Left kidney (tissue), 8 donors: ENCODE results near the gene KLF1. TPM values are rescaled to one million over a fixed set of nuclear protein-coding genes. Genes with fewer than 3 reads are reported as not detected.
"Not testable (repeated sequence)": the region's sequence is repeated elsewhere in the genome, so short reads cannot be mapped to it uniquely, and the experiment has no call there.

Experiments used
- DNase-seq: peaks from one replicate; pipeline ENCODE4 v3.0.0-alpha.2; 2013
- long read RNA-seq, 8 donors: transcript quantifications; one replicate each; lab custom pipeline, GENCODE V29; 2026
- polyA plus RNA-seq: library from polyadenylated mRNA; unstranded; fragments of 120-200 nt; gene quantifications from one replicate; pipeline ENCODE4 v1.2.1, GENCODE V29; 2013; ENCODE audit not compliant: insufficient read length

The KLF1 gene
- 0.17 TPM for polyA plus RNA-seq
- long read RNA-seq, donor 1 = 0 reads
- long read RNA-seq, donor 2 = 0 reads
- long read RNA-seq, donor 3 = 0 reads
- long read RNA-seq, donor 4 = 0 reads
- long read RNA-seq, donor 5 = 0 reads
- long read RNA-seq, donor 6 = 0 reads
- long read RNA-seq, donor 7 = 0 reads
- long read RNA-seq, donor 8 = 0 reads

GRCh38 chr19:12886969-12887747 is at the start of gene KLF1:
Gene KLF1 (minus strand): TSS chr19:12887201. CDS start chr19:12887140, 61 bp downstream.
- no peak for DNase-seq

DNA sequence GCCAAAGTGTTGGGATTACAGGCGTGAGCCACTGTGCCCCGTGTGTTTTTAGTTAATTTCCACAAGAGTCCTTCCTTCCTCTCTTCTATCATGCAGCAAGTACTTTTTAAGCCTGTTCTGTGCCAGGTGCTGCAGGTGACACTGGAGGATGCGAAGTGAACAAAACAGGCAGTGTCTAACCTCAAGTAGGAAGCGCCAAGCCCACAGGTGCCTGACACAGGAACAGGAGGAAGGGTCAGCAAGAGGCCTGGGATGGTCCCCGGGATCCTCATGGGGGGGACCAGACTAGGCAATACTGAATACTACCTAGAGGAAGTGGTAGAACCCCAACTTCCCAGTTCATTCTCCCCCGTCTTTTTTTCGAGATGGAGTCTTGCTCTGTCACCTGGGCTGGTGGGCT is 49.6 kb upstream of the KLF1 start:
- DNase-seq = no peak

DNA sequence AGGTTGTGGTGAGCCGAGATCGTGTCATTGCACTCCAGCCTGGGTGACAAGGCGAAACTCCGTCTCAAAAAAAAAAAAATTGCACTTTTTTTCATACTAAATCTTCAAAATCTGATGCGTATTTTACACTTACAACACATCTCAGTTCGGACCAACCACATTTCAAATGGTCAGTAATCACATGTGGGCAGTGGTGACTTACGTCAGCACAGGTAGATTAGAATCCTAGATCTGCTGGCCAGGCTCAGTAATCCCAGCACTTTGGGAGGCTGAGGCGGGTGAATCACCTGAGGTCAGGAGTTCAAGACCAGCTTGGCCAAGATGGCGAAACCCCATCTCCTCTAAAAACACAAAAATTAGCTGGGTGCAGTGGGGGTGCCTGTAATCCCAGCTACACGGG is 48.1 kb upstream of the KLF1 start:
- DNase-seq = no peak

DNA sequence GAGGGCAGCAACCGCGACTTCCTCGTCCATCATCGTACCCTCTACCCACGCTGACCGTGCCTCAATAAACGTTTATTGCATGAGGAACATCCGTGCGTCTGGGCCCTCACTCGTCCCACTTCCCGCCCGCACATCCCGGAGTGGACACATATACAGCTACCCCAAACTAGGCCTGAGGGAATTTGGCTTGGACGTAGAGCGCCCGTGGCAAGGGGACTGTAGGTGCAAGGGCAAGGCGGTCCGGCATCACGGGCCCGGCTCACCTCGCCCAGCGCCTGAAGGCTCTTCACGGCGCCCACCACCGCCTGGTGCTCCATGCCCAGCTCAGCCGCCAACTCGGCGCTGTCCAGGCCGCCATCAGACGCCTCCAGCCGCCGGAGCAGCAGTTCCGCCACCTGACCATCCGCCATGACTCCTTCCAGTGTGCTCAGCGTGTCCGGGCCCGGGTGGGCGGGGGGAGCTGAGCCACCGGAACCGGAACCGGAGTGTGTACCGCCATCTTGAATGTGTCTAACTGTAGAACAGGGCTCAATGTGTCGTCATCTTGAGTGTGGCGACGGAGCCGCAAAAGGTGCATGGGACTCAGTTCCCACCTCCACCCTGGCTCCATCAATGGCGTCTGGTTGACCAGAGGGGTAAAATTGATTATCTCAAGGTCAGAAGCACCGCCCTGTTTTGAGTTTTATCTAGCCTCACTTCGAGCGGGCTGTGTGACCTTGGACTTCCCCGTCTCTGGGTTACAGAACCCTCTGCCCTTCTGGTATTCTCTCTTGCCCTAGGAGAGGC is 46.5 kb upstream of the KLF1 start, which contains the start of gene FARSA:
TSS of gene FARSA (minus strand) at position 425 of the 786 bp plus-strand sequence. CDS start at position 410, 15 bp downstream.
- peak; percentile 91 for DNase-seq

DNA sequence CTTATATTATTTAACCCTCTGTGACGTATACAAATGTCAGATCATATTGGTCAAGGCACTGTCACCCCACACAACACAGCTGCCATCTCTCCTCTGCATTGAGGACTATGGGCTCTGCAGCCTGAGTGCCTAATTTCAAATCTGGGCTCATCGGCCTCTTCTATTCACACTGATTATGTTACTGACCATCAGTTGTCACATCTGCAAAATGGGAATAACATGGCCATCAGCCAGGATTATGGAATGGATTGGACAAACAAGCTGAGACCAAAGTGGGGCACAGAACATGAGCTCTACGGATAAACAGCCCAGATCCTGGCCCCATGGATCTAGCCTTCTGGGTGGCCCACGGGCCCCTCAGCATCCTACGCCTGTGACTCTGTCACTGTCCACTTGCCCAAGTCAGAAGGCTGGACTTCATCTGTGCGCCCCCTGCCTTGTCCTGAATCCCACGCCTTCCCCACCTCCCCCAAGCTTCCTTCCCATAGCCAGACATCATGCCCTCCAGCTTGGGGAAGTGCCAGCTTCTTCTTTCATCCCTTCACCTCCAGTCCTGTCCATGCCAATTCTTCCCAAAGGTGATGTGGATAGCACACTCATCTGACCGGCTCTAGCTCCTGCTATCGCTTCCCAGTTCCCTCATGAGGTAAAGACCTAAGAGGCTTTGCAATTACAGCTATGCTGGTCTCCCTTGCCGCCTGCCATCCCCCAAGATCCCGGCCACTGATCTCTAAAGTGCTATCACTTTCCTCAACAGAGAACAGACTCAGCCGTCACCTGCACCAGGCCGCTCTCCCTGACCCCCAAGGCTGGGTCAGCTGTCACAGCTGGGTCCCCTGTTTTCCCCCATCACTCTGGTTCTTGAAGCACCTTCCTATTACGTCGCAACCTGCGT is 45.6 kb upstream of the KLF1 start:
- no peak for DNase-seq

GRCh38 chr19:12930002-12930645 is 43.1 kb upstream of the KLF1 start:
- no peak for DNase-seq

GRCh38 chr19:12924621-12925310 is 37.8 kb upstream of the KLF1 start:
- no peak for DNase-seq

DNA sequence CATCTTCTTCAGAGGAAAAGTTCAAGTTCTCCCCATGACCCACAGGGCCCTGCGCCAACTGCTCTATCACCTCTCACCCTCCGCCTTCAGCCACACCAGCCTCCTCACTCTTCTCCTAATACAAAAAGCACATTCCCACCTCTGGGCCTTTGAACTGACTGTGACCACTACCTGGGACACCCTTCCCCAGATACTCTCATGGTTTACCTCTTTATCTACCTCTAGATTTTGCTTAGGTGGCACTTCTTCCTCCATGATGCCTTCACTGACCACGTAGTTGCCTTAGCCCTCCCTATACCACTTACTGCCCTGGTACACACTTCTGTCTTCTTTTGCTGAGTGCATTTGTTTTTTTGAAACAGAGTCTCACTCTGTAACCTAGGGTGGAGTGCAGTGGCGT is 36.0 kb upstream of the KLF1 start:
- no peak for DNase-seq

GRCh38 chr19:12921047-12921446 is 34.0 kb upstream of the KLF1 start:
- no peak for DNase-seq

DNA sequence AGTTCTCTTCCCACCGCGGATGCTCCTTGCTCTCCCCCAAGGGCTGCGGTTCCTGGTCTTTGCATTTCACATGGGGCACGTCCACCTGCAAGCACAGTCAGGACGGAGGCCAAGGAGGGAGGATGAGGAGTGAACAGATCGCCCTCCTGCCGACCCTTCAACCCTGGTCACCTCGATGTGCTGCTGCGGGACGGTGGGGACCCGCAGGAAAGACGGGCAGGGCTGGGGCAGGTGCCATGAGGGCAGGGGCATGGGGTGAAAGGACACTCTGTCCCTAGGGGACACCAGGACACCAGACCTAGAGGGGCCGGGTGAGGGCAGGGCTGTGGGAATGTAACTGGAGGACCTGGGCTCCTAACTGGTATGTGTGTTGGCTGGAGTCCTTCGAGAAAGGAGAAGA is 31.3 kb upstream of the KLF1 start:
- DNase-seq = no peak

GRCh38 chr19:12915860-12916259 is 28.9 kb upstream of the KLF1 start:
- not testable (repeated sequence) for DNase-seq

GRCh38 chr19:12913851-12914690 is 27.1 kb upstream of the KLF1 start:
- no peak for DNase-seq

- DNase-seq = no peak
Measured at GRCh38 chr19:12913011-12913561, 26.1 kb upstream of the KLF1 start.

GRCh38 chr19:12912571-12912970 is 25.6 kb upstream of the KLF1 start:
- no peak for DNase-seq

DNA sequence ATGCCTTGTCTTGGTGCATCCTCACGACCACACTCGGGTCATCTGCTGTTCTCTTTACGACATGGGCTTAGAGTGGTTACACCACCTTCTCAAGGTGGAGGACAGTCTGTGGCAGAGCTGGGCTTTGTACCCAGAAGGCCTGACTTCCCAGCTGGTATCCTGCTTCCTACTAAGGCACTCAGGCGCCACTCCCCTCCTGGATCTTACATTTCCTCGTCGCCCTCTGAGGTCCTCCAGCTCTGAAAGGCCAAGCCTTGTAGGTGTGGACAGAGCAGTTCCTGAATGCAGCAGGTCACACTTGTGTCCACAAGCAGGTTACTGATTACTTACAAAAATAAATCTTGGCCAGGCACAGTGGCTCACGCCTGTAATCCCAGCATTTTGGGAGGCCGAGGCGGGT is 20.2 kb upstream of the KLF1 start:
- DNase-seq = no peak

- DNase-seq = no peak
Measured at GRCh38 chr19:12899891-12900518, 13.0 kb upstream of the KLF1 start.

DNA sequence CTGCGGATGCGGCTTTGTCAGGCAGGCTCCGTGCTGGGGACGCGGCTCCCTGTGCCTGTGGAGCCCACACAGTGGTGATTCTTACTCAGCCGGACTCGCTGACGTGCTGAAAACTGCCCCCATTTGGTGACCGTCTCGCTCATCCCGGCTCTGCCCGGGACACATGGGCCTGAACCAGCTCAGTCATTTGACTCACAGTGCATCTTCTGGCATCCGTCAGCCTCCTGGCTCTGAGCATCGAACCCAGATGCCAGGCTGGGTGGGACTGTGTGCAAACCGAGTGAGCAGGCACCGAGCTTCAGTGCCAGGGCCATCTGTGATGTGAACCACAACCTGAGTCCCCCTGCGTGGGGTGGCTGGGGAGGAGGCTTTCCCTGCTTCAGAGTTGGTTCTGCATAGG is 9.5 kb upstream of the KLF1 start:
- no peak for DNase-seq

- DNase-seq = no peak
Measured at GRCh38 chr19:12893582-12893981, 6.6 kb upstream of the KLF1 start.

DNA sequence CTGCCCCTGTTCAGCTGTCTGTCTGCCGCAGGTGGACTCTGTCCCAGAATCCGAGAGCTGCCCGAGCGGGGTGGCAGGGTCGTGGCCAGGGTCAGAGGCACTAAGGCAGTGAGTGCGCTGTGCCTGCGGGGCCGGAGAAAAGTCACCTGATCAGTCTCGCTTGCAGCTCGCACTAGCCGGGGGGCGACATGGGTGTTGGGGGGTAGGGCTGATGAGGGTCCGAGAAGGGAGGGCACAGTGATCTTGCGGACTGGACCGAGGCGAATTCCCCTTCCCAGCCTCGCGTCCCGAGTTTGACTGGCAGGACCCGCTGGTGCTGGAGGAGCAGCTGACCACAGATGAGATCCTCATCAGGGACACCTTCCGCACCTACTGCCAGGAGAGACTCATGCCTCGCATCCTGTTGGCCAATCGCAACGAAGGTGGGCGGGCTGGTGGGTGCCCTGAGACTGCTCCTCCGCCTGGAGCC is 4.6 kb upstream of the KLF1 start:
- DNase-seq = no peak
